SHP77 (cell line): ENCODE data around the gene FBXO44.

Source experiments
- DNase-seq, 2 experiments: peaks; one replicate each; lab custom pipeline; 2025; lab: John Stamatoyannopoulos, UW

Gene FBXO44

DNA sequence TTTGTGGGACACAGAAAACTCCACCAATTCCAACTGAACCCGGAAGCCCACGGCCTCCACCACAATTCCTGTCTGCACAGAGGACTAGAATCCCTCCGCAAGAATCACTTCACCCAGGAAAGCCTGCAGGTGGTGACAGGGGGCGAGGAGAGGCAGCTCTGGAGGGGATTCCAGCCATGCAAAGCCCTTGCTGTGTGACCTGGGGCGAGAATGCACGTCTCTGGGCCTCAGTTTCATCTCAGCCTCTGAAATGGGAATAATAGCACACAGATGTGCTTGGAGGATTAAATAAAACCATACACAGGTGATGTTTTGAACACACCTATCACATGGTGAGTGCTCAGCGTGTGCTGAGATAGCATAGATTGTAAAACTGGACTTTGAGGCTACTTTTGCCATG lies 14.6 kb upstream of the FBXO44 start:
- DNase-seq = no peak

DNA sequence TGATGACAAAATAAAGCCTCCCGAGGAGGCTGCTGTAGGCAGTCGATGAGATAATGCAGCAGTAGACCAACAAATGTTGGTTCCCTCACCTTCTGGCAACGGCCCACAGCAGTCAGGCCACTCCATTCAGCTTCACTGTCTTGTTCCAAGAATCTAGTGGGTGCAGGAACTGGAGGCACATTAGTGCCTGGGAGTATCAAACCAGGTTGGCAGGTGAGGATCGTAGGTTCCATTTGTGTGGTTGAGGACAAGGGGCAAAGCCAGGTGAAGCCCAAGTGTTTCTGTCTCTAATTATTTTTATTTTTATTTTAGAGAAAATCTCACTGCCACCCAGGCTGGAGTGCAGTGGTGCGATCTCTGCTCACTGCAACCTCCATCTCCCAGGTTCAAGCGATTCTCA lies 13.7 kb upstream of the FBXO44 start:
- no peak for DNase-seq

GRCh38 chr1:11641776-11642305 lies 12.8 kb upstream of the FBXO44 start:
- DNase-seq = no peak

DNA sequence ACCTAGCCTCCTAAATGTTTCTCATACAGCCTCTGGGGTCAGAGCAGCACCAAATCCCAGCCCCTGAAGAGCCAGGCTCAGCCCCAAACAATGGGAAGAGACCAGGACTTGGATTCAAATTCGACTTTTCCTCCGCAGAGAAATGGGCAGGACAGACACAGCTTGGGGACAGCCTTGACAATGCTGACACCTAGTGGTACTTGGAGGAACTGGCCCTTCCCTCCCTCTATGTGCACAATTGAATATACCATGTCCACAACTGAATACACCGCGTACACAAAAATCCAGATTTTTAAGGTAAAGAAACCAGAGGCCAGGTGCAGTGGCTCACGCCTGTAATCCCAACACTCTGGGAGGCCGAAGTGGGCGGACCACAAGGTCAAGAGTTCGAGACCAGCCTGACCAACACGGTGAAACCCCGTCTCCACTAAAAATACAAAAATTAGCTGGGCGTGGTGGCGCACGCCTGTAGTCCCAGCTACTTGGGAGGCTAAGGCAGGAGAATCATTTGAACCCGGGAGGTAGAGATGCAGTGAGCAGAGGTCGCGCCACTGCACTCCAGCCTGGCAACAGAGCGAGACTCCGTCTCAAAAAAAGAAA lies 12.2 kb upstream of the FBXO44 start:
- peak; percentile 38 to 56 for DNase-seq

- DNase-seq = no peak
These were observed 10.9 kb upstream of the FBXO44 start for GRCh38 chr1:11643782-11644181.

DNA sequence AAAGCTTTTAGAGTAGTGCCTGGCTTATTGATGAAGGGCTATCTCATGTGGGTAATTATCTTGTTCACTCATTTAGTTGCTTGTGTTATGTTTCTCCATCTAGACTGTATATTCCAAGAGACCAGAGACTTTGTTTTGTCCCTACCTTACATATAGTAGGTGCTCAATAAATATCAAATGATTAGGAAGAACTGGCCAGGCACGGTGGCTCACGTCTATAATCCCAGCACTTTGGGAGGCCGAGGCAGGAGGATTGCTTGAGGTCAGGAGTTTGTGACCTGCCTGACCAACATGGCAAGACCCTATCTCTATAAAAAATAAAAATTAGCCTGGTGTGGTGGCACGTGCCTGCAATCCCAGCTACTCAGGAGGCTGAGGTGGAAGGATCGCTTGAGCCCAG lies 9.4 kb upstream of the FBXO44 start:
- DNase-seq = no peak

GRCh38 chr1:11645670-11646265 lies 8.9 kb upstream of the FBXO44 start:
- DNase-seq = peak; percentile 70 to 86

- DNase-seq = no peak
These were observed 8.4 kb upstream of the FBXO44 start for GRCh38 chr1:11646317-11646716.

GRCh38 chr1:11647333-11647732 lies 7.3 kb upstream of the FBXO44 start:
- no peak for DNase-seq

- no peak for DNase-seq
These were observed 6.6 kb upstream of the FBXO44 start for GRCh38 chr1:11648039-11648438.

DNA sequence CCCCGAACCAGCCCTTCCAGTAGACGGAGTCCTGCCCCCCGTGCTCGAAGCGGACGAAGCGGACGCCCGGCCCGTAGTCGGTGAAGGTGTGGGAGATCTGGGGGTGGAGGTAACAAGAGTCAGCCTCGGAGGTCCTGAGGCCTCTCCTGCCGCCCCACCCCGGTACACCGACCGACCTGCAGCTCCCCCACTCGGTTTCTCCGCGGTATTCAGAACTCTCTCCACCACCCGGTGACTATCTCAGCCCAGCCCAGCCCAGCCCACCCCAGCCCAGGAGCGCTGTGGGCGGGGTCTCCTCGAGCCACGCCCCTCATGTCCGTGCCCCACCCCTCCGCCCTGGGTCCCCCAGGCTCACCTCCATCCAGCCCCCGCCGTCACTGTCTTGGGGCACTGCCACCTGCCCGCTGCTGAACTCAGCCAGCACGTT lies 5.9 kb upstream of the FBXO44 start:
- no peak for DNase-seq

DNA sequence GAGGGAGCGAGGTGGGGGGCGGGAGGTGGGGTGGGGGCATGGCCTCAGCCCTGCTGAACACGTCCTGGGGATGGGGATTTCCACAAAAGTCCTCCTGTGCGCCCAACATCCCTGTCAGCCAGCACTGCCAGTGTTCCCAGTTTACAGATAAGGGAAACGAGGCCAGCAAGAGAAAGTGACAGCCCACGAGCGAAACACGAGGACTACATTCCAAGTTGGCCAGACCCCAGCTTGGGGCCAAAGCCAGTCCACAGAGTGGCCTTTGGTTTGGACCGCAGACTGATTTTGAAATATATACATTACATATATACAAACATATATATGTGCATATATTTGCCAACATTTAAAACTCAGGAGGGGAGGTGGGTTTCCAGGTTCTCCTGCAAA lies 5.4 kb upstream of the FBXO44 start:
- DNase-seq = no peak

DNA sequence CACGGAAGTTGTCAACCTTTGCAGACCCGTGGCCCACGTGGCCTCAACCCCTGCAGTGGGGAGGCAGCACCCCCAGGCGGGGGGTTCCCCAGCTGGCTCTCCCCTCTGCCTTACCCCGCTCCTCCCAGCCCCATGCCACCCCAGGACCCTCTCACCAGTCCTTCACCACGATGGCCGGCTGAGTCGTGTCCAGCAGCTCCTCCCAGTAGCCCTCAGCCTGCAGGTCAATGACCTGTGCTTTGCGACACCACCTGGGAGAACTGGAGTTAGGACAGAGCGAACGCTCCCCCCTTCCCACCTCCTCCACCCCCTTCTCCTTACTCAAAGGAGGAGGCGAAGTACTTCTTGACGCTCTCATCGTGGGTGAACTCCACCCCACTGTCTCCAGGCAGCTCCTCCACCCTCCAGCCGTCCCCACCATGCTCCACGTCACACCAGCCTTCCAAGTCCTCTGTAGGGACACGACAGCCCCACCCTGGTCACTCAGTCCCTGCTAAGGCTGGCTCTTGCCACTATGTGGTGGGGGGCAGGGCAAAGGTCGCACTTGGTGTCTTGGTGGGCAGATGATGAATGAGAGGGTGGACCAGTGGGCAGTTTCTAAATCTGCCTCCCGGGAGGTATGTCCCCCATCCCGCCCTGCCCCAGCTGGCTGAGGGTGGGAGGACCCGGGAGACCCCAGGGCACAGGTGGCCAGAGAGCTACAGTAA lies 4.9 kb upstream of the FBXO44 start:
- DNase-seq = no peak

DNA sequence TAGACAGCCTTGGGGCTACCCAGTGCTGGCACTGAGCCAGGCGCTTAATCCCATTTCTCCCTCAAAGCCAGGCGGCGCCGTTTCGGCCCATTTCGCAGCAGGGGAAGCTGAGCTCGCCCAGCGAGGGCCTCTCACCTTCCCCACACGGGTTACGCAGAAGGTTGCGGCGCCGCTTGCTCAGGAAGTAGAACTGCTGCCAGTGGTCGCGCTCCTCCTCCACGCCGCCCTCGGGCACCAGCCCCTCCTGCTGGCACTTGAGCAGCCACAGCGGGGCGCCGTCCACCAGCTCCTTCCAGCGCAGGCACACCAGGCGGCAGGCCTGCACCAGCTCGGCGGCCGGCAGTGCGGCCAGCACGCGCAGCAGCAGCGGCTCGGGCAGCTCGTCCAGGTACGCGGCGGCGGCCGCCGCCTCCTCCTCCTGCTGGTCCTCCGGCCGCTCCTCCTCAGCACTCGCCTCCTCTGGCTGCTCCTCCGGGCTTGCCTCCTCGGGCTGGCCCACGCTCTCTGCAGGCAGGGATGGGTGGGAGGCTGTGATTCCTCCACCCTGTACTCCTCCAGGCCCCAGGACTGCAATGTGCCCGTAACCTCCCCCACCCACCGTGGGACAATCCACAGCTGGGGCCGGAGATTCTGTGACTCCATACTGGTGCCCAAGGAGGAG lies 4.2 kb upstream of the FBXO44 start:
- peak; percentile 66 to 86 for DNase-seq

GRCh38 chr1:11651017-11651416 lies 3.7 kb upstream of the FBXO44 start:
- DNase-seq = no peak

- no peak for DNase-seq
These were observed 2.4 kb upstream of the FBXO44 start for GRCh38 chr1:11652203-11652780.

DNA sequence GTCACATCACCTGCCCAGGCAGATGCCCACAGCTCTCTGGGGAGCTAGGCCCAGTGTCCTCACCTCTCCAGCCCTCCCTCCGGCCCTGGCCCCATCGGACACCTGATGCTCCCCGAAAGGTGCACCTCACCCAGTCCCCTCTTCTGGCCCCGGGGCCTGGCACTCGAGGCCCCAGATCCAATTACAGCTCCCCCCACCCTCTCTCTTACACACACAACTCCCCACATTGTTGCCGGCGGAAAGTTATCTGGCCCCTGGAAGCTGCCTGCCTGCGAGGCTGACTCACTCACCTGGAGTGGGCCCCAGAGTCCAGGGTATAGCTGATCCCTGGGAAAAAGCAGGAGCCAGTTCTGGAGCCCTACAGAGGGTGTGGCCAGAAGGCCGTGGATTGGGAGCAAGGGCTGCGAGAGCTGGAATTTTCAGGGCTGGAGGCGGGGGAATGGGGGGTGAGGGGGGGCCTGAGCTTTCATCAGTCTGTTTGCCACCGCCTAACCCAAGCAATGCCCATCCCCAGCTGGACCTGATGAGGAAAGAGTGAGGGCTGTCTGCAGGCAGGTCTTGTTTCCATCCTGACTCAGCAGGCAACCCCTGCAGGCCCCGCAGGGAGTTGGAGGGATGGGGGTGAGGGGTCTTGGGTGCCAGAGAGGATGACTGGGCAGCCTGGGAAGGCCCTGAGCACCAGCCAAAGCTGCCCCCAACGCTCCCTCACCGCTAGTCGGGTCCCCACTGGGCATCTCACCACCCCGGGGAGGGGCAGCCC lies 1.4 kb upstream of the FBXO44 start:
- peak in 1 of 2 experiments; percentile 5 for DNase-seq

- no peak for DNase-seq
These were observed 878 bp upstream of the FBXO44 start for GRCh38 chr1:11653861-11654136.

DNA sequence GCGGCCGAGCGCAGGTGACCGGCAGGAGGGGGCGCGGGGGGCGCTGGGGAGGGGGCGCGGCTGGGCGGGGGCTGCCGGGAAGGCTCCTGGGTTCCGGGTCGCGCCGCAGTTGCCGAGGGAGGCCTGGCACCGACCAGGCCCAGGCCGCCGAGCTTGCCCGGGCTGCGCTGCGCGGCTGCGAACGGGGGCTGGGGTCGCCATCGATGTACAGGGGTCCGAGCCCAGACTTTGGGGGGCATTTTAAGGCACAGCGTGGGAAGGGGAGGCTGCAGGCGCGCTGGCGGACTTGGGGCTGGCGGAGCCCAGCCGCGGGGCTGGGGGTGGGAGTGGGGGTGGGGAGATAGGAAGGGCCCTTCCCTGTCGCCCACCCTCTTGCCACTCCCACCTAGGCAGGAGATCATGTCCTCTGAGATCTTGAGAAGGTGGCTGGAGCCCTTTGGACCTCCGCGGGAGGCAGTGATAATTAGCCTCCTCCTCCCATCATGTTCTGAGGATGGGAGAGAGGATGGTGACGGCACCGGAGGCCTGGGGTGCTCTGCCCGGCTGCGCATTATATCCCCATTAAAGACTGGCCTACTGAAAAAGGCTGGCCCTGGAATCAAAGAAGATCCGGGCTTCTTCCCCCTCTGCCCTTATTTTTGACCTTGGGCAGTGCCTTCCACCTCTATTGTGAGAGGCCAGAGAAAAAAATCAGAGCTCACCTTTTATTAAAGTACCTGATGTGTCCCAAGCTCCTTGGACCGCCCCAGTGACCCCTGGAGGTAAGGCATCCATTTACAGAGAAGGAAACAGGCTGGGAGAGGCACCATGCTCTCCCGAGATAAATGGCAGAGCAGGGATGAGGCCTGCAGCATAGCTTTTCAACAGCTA lies 497 bp downstream of the FBXO44 start:
- no peak for DNase-seq

- no peak for DNase-seq
These were observed 3.0 kb downstream of the FBXO44 start for GRCh38 chr1:11657654-11658053.

DNA sequence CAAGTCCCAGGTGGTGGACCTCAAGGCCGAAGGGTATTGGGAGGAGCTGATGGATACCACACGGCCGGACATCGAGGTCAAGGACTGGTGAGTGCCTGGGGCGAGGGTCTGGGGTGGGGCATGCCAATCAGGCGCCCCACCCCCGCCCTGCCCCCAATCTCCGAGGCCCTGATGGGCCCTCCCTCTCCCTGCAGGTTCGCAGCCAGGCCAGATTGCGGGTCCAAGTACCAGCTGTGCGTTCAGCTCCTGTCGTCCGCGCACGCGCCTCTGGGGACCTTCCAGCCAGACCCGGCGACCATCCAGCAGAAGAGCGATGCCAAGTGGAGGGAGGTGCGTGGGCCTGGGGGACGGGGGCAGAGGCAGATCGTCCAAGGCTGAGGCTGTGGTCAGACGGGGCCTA lies 3.9 kb downstream of the FBXO44 start:
- no peak for DNase-seq
